ENCODE data around the gene FUZ. TPM values are rescaled to one million over a fixed set of nuclear protein-coding genes. Genes with fewer than 3 reads are reported as not detected.

Gene FUZ
- total RNA-seq, 1 experiment from 2014 or later = 1.1 TPM

- ATAC-seq = no peak
- H3K9me2 ChIP-seq (ENCODE audit: insufficient read depth) = no peaks in the 10 kb centered on the region
- H3K27ac ChIP-seq (ENCODE audit: low read depth, low read length) = no peak overlapping the region
- no peaks in the 10 kb centered on the region for H3K27me3 ChIP-seq (ENCODE audit: insufficient read depth, low read length)
- no peak overlapping the region for H3K4me3 ChIP-seq (replicated peaks in 1 of 2; ENCODE audit: low read depth in 1 of 2, low read length in 2 of 2)
- no peaks in the 10 kb centered on the region for H4K20me1 ChIP-seq (ENCODE audit: insufficient read depth)
- no peak overlapping the region for H2AFZ ChIP-seq (ENCODE audit: low read depth, low read length, poor library complexity, severe bottlenecking)
- H3K9me3 ChIP-seq (ENCODE audit: control insufficient read depth in 1 of 2, insufficient read depth in 1 of 2, low read depth in 1 of 2, low read length in 2 of 2) = no peaks in the 10 kb centered on the region
- no TSS peak for BruUV-seq (replicated peaks)
- DNase-seq (ENCODE audit: low read depth, low spot score) = no peak
- H3K4me2 ChIP-seq (ENCODE audit: low read length) = no peak overlapping the region
- H3K79me2 ChIP-seq (ENCODE audit: insufficient read depth, low read length) = no peaks in the 10 kb centered on the region
- H3K36me3 ChIP-seq (ENCODE audit: control insufficient read depth in 1 of 2, insufficient read depth in 2 of 2, low read length in 2 of 2) = peaks cover 0 to 3% of the 10 kb centered on the region in 2 experiments; a peak in 3 of 4 replicates
- intact Hi-C loops (cut with micrococcal nuclease) = loop anchor here (5.0 kb wide), 1 partner anchor 40 kb away; the partner anchor contains the start of gene AP2A1
- POLR2A ChIA-PET = no interaction called here
- RAD21 ChIA-PET (ENCODE audit: low non-redundant PET in 1 of 2, low total read pairs in 2 of 2, uncharacterized antibody in 2 of 2, unreplicated experiment in 2 of 2) = no interaction called here
- H3K9ac ChIP-seq (ENCODE audit: low read length) = no peak overlapping the region
- CTCF ChIA-PET = no interaction called here
- TF ChIP-seq CTCF (IDR thresholded peaks at IDR 0.05 in 2 of 3, conservative IDR thresholded peaks at IDR 0.05 in 1 of 3; ENCODE audit: borderline replicate concordance in 1 of 3, insufficient read depth in 1 of 3, low read depth in 2 of 3, low read length in 2 of 3) (no peak), ELF1 (IDR thresholded peaks at IDR 0.05; ENCODE audit: borderline replicate concordance, low read depth) (no peak), POLR2A (IDR thresholded peaks at IDR 0.05; ENCODE audit: borderline replicate concordance, extremely low read depth, insufficient read depth, insufficient read length) (no peak), POLR2AphosphoS5 (IDR thresholded peaks at IDR 0.05; ENCODE audit: low read depth, low read length) (no peak), EZH2 (IDR thresholded peaks at IDR 0.05) (no peak), SIN3A (IDR thresholded peaks at IDR 0.05; ENCODE audit: low read depth) (no peak), ATF3 (IDR thresholded peaks at IDR 0.05) (no peak), ZFX (IDR thresholded peaks at IDR 0.05) (no peak), MAX (IDR thresholded peaks at IDR 0.05) (no peak), TCF7L2 (IDR thresholded peaks at IDR 0.05; ENCODE audit: borderline replicate concordance, extremely low read depth, insufficient read depth, insufficient read length) (no peak), JUND (IDR thresholded peaks at IDR 0.05) (no peak), YY1 (IDR thresholded peaks at IDR 0.05; ENCODE audit: extremely low read depth, insufficient replicate concordance, low read depth, low read length) (no peak), SP1 (IDR thresholded peaks at IDR 0.05; ENCODE audit: low read depth) (no peak), CEBPB (IDR thresholded peaks at IDR 0.05; ENCODE audit: low read depth) (no peak), CBX3 (IDR thresholded peaks at IDR 0.05; ENCODE audit: low read depth) (no peak), EZH2phosphoT487 (IDR thresholded peaks at IDR 0.05; ENCODE audit: borderline replicate concordance) (no peak)
- TF ChIP-seq, protein P1, sequence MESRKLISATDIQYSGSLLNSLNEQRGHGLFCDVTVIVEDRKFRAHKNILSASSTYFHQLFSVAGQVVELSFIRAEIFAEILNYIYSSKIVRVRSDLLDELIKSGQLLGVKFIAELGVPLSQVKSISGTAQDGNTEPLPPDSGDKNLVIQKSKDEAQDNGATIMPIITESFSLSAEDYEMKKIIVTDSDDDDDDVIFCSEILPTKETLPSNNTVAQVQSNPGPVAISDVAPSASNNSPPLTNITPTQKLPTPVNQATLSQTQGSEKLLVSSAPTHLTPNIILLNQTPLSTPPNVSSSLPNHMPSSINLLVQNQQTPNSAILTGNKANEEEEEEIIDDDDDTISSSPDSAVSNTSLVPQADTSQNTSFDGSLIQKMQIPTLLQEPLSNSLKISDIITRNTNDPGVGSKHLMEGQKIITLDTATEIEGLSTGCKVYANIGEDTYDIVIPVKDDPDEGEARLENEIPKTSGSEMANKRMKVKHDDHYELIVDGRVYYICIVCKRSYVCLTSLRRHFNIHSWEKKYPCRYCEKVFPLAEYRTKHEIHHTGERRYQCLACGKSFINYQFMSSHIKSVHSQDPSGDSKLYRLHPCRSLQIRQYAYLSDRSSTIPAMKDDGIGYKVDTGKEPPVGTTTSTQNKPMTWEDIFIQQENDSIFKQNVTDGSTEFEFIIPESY (IDR thresholded peaks at IDR 0.05; ENCODE audit: extremely low read depth, insufficient replicate concordance, low read length) = no peak
- peaks cover 4 to 34% of the 10 kb centered on the region in 2 experiments; a peak in 3 of 4 replicates for H3K4me1 ChIP-seq (ENCODE audit: control insufficient read depth in 1 of 2, insufficient read depth in 2 of 2, low read length in 2 of 2)
These were observed 5.8 kb downstream of the FUZ start for GRCh38 chr19:49807058-49807903.

Data from HCT116 (cell line).